ENCODE data around the gene ZG16B.

DNA sequence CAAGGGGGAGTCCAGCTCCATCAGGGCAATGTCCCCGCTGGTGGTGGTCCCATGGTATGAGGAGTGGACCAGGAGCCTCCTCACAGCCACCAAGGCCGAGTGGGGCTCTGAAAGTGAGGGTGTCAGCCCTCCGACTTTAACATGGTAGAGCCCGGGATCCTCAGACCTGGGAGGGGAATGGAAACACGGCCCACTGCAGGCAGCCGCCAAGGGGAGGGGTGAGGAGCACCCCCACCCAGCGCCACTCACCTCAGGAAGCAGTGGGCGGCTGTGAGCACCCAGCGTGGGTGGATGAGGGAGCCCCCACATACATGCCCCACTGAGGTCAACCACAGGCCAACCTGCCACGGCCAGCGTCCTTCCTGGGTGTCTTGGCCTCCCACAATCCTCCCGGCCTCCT is 10.8 kb downstream of the ZG16B start:
- no peak for TF ChIP-seq EZH2 (IDR thresholded peaks at IDR 0.05; ENCODE audit: low read depth)
- no peak for TF ChIP-seq CTCF (conservative IDR thresholded peaks at IDR 0.05)
